Measurements from ENCODE around the gene EEF1AKMT1.

EEF1AKMT1 gene

DNA sequence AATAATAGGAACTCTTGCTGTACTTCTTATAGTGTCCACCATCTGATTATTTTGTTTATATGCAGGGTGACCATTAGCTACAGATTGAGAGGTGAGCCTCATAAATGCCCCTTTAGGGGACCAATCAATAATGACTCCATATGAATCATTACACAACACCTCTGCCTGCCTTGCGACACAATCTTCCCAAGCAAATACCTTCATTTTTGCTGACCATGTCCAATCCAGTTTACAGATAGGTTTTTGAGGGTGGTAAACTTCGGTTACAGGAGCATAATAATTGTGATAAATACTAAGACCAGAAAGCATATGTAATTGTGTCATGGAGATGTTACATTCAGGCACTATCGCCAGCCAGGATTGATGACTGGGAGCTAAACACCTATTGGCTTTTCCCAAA lies 93.9 kb downstream of the EEF1AKMT1 start:
- intact Hi-C loops (cut with DNase I): no loop called here
- DNase-seq: no peak

All from head of caudate nucleus (tissue), 42 donors.